ENCODE data around the gene UBA6. TPM values are rescaled to one million over a fixed set of nuclear protein-coding genes. Genes with fewer than 3 reads are reported as not detected.
"Not testable (repeated sequence)": the region's sequence is repeated elsewhere in the genome, so short reads cannot be mapped to it uniquely, and the experiment has no call there.

UBA6 gene
- total RNA-seq, result 39.8 TPM

DNA sequence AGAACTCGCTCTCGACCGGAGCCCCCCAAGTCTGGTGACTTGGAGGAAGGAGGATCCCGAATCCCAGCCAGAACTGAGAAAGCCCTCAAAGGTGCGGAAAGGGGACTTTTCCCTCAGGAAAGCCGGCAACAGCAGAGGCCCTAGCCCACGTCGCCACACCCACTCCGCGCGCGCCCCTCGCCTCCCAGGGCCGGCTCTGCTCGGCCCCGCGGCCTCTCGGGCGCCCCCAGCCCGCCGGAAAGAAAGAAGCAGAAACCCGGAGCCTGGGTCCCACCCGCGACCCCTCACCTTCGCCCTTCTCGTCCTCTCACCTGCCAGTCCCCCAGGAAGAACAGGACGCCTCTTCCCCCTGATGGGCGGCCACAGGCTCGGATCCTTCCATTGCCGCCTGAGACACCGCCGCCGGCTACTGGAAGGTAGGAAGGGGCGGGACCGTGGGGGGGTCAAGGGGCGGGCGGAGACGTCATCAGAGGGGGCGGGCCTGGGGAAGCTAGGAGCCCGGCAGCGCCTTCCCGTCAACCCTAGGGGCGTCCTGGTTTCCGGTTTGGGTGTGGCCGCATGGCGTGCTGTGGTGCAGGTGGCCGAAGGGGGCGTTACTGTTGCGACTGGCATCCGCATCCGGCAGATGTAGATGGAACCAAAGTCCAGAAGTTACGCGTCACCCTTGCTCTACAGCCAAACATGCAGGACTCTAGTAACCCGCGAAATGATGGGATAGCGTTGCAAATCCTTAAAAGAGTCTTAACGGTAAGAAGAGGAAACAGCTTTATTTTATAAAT, at the start of gene UBA6:
Gene UBA6, minus strand, starts transcription at position 418 of the 779 bp plus-strand sequence. Its CDS starts 36 bp downstream, at position 382.
- DNase-seq, result peak; percentile 96

DNA sequence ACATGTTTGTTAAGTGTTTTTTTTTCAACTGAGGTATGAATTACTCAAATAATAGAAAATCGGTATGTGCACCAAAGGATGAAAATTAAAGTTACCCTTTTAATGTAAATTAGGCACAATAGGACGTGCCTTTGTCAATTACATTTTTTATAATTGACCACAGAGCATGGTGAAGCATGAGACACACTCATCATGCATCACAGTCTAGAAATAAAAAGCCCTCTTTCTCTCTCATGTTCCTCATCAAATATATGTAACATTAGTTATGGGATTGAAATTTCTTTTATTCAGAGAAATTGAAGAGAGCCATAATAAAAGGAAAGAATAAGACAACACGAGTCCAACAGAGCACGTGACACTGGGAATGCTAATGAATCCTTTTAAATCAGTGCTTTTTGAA, 49.7 kb upstream of the UBA6 start:
- no peak for DNase-seq

DNA sequence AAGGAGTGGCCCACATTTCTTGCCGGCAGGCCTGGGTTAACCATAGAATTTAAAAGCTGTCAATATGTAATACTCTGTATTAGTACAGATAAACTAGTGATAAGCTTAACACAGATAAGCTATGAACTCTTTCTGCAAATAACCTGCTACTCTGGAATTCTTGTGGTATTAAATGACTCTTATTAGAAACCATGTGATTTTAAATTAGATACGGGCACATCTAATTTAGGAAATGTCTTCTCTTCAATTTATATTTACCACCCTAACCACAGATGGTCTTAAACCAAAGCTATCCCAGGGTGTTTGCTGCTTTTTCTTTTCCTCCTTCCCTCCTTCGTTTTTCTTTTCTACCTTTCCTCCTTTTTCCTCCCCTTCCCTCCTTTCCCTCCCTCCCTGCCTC, 48.3 kb upstream of the UBA6 start:
- DNase-seq, result no peak

DNA sequence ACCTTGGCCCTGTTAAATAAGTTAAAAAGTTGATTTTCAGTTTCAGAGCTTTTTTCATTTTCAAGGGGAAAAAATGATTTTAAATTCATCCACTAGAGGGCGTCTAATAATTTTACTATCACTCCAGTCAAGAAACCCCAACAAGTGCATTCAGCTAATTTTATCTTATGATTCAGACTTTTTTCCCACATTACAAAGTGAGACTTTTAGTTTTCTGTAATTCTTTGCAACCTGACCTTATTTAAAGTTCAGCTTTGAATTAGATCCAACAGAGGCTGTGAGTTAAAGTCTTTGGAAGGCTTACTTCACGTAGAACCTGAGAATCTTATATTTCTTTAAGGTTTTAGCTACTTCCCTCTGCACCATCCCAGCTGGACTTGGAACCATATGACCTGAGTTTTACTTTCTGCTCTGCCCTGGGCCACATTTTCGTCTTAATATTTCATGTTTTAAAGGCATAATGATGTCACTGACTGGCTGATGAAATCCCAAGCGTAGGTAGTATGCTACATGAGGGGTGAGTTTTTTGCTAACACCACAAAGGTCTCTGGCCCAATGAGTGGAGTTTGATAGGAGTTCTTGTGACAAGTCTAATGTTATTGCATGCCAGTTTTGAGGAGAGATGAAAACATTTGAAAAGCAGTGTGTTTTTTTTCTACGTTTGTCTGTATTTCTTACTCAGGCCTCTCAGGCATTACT, 46.0 kb upstream of the UBA6 start:
- DNase-seq, result no peak

DNA sequence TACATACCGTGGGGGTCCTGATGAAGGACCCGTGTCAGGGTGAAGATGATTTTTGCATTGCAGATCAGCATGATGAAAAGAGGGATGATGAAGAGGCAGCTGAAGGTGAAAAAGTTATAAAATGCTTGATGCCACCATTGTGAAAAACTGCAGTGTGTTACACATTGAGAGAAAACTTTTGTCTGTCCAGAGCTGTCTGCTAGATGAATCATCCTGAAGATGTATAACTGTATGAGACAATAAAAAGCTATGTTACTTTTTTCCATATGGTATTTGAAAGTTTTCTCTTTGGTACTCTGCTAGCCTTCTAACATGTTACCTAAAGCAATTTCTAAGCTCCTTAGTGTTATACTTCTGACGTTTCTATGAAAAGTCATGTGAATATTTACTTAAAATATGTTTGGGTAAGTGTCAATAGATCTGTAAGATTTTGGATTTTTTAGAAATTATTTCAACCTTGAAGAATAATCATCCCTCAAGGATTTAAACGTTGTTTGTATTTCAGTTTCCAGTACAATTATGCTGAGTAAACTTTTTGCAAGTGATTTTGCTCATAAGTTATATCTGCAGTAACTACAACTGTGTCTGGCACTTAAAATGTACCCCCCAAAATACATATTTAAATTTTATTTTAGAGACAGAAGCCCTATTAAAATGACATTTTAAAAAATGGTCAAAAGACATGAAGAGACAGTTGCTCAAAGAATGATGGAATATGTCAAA, 43.8 kb upstream of the UBA6 start:
- DNase-seq, result no peak

DNA sequence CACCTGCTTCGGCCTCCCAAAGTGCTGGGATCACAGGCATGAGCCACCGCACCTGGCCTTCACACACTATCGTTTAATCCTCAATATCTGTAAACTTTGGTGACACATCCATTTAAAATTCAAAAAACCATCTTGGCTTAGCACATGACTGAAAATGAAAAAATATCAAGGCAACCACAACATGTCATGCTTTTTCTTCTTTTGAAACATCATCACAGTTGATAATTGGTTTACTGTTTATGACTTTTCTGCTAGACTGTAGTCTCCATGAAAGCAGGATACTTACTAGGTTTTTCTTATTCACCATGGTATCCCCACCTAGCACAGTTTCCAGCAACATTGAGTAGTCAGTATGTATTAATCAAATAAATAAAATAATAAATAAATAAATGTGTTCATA, 42.2 kb upstream of the UBA6 start:
- DNase-seq, result no peak

DNA sequence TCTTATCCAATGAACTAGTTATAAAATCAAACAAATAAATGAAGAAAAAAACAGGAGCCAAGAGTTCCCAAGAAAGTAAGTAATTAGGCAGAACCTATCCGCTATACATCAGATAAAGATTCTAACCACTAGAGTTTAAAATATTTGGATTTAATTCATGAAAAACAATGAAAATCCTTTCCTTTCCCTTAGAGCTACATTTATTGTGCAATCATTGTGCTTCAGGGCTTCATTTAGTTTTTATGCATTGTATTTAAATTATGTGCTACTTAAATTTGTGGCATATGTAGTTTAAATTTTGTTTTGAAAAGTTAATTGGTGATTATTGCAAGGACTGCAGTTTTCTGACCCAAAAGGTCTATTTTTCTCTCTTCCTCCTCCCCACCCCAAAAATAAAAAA, 35.3 kb upstream of the UBA6 start:
- no peak for DNase-seq

DNA sequence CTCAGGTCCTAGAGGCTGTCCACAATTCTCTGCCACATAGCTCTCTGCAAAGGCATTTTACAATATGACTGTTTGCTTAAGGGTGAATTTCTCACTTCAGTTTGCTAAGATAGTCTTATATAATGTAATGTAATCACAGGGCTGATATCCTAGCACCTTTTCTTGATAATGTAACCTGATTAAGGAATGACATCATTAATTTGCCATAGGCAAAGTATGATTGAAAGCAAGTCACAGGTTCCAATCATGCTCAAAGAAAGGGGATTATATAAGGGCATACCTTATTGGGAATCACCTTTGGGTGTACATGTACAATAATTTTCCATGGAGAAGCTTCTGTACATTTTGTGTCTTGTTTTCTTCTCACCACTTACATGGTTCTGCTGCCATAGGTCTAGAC, 34.4 kb upstream of the UBA6 start:
- DNase-seq, result no peak

DNA sequence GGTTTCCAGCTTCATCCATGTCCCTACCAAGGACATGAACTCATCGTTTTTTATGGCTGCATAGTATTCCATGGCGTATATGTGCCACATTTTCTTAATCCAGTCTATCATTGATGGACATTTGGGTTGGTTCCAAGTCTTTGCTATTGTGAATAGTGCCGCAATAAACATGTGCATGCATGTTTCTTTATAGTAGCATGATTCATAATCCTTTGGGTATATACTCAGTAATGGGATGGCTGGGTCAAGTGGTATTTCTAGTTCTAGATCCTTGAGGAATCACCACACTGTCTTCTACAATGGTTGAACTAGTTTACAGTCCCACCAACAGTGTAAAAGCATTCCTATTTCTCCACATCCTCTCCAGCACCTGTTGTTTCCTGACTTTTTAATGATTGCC, 29.6 kb upstream of the UBA6 start:
- DNase-seq, result not testable (repeated sequence)

DNA sequence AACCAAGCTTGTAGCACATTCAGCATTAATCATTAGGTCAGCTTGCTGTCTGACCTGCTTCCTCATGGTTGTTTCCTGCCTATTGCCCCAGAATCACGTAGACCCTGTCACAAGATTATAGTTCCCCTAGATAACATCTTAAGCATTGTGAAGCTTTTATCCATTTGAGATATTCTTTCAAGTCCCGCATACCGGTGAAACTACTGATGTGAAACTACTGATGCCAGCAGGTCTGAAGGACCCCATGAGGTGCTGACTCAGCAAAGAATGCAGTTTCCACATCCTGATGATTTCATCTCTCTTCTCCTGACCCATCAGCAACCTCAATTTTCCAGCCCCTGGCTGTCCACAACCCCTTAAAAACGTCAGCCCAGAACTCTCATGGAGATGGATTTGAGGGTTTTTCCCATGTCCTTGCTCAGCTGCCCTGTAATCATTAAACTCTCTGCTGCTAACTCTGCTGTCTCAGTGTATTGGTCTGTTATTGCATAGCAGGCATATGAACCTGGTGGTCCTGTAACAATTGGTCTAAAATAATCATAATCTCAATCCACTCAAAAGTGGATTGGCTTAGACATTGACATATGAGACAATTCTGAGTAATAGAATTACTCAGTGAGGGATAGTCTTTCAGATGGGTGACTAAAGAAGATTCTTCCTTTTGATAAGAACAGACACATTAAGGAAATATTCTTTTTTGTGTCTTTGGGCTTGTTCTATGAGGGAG, 26.3 kb upstream of the UBA6 start:
- no peak for DNase-seq

DNA sequence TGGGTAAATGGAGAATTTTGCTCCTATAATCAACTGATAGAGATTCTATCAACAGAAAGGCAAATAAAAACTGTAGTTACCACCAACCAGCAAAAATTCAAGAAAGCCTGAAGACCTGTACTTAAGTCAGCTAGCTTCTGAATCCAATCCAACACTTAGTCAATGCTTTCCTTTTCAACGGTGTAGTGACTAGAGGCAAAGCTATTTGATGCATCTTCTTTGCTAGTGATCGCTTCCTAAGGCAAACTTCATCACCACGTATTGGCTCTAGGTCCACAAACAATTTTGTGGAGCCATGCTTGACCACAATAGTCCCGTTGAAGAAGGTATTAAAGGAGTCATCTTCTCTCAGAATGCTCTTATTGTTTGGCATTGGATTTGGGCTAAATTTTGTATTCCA, 25.0 kb upstream of the UBA6 start:
- DNase-seq, result no peak

DNA sequence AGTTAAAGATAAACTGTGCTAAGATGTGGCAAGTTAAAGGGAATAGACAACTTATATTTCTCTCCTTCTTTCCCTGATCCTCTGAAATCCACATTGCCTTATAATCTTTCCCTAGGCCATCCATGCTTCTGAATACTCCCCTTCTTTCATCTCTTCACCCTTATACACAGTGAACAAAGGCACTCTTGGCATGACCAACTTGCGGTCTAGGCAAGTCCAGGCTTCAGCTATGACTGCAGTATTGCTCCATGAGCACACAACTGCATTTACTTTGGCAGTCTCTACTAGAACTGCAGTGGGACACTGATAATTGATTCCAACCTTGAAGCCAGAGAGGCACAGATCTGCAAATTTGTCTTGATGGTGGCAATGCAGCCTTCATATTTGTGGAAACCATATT, 24.2 kb upstream of the UBA6 start:
- no peak for DNase-seq

DNA sequence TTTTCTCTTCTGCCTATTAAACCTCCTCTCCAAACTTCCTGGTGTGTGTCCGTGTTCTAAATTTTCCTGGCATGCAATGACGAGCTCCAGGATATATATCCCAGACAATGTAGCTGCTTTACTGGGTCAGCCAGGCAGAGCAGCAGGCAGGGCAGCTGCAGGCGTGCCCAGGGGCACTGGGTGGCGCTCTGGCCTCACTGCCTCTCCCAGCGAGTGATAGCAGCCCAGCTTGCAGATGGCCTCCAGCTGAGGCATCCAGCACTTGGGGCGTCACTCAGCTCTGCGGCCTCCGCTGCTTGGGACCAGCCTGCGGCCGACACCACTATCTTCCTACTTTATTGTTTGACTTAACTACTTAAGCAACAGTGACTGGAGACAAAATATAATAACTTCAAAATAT, 23.0 kb upstream of the UBA6 start:
- DNase-seq, result no peak

DNA sequence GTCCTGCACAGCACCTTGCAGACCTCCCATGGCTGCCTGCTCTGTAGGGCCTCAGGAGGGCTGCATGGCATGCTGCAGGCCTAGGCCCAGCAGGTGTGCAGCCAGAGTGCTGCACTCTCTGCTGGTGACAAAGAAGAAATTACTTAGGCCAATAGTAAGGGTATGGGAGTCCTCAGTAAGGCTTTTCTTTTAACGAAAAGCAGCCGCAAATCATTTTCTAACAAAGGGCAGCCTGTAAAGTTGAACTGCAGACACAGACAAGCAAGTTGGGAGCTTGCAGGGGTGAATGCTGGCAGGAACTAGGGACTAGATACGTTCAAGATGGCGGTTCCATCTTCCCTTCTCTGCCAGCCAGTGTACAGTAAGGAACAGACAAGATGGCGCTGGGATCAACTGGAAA, 22.4 kb upstream of the UBA6 start:
- DNase-seq, result no peak

DNA sequence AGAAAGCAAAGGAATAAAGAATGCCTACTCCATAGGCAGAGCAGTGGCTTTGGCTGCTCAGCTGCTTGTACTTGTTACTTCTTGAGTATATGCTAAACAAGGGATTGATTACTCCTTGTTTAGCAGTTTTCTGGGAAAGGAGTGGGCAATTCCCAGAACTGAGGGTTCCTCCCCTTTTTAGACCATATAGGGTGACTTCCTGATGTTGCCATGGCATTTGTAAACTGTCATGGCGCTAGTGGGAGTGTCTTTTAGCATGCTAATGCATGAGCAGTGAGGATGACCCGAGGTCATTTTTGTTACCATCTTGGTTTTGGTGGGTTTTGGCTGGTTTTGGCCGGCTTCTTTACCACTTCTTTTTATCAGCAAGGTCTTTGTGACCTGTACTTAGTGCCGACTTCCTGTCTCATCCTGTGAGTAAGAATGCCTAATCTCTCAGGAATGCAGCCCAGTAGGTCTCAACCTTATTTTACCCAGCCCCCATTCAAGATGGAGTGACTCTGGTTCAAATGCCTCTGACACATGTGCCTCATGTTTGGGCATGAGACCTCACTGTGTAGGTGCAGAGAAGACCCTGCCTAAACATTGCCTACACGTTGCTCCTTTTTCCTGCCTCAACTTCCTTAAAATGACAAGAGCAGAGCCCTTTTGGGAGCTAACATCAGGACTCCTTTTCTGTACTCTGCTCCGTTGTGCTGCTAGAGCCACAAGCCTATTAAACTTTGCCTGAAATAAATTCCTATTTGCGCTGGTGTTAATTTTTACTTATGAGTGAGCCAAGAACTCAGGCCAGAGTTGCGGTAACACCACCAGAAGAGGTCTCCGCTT, 21.0 kb upstream of the UBA6 start:
- no peak for DNase-seq

DNA sequence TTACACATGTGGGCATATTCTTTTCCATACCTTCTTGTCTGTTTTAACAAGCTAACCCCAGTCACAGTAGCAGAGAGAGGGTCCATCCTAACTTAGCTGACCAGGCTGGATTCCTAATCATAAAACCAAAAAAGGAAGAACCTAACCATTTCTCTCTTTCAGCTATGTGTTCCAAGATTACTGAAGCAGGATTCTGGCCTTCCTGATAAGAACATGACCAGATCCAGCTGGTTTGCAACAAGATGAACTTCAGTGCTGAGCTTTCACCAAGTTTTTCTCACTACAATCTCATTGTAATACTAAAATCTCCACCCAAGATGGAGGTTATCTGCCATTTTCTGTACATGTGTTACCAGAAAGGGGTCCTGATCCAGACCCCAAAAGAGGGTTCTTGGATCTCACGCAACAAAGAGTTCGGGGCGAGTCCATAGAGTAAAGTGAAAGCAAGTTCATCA, 20.4 kb upstream of the UBA6 start:
- DNase-seq, result no peak

DNA sequence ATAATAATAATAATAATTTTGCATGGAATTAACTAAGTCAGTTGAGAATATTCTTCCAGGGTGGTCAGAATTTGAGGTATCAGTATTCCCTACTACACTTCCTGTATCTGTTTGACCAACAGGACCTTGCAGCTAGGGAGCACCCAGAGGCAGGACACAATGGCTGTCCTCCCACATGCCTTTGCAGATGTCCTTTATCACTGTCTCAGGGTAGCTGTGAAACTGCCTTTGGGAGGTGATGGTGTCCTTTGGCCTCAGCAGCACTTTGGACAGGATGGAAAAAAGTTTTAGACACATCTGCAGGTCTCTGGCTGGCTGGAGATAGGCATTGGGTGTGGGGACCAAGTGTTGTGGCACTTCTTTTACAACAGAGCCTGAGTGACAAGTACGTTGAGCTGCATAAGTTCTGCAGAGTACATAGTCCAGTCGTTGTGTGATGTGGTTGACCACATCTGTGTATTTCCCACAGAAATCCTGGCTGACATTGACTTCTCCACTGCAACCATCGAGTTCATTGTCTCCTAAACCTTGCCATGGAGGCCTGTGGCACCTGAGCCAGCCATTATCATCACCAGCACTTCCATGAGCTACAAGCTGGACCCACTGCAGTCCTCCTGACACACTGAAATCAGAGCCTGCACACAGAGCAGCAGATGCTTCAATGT, 19.1 kb upstream of the UBA6 start:
- no peak for DNase-seq

DNA sequence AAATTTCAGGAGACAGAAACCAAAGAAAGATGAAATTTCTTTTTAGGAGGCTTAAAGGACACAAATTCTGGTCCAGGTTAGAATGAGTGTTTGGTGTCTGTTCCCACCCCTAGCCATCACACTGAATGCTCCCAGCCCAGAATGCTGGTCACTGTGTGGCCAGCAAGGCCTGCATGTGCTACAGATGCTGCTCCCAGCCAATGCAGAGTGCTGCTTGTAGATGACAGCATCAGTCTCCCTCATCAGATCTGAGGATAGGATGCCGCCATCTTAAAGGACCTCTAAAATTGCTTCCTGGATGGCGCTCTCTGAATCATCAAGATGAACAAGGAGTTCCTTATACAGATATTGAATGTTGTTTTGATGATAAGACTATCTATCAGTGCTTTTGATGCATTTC, 17.9 kb upstream of the UBA6 start:
- DNase-seq, result no peak

DNA sequence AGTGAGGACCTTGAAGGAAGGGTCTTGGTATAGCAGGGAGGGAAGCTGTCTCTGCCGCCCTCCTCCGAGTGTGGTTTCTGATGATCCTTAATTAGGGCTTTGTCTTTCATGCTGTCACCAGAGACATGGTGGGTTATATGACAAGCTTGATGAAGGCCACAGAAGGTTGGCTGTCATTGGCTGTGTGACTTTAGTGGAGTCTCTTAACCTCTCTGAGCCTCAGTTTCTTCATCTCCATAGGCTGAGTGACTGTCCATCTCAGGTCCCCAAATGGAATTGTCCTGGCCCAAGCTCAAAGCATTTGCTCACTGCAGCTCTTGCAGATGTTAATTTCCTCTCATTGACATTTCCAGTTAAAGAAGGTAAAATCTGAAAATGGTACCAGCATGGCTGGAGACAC, 16.6 kb upstream of the UBA6 start:
- no peak for DNase-seq

DNA sequence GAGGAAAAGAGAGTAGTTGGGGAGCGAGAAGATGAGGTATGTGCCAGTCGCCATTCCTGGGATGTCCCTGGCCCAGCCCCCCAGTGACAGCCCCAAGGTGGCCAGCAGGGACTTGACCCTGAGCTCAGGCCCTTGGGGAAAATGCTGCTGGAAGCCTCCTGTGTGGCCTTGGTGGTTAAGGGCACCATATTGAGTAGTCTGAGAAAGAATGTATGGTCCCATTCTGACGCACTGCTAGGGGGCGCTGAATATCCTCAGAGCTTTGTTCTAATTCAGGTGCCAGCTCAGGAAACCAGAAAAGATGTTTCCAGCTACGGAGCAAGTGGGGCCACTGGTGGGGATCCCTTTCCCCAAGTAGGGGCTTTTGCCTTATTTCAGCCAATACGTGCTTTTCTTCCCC, 14.0 kb upstream of the UBA6 start:
- DNase-seq, result no peak

DNA sequence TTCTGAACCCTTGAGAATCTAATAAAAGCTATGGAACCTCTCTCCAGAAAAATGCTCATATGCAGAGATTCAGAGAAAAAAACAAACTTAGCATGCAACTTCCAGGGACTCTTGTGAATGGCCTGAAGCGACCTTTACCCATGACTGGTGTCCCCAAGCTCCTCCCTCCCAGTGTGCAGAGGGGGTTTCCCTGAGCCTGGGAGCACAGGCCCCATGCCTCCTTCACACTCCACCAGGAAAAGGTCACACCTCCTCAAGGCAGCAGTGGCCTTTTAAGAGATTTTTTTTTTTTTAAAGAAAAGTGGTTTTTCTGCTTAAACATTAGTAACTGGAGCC, 13.3 kb upstream of the UBA6 start:
- no peak for DNase-seq
